Nucleus accumbens (tissue), 56 donors: Measurements from ENCODE around the gene KIF19.
A peak's percentile ranks its signal among the peaks of the same experiment; 100 is the strongest.

ENCODE experiments used
- DNase-seq, 56 donors: peaks; one replicate each; lab custom pipeline; 2025; lab: John Stamatoyannopoulos, UW

Gene KIF19

GRCh38 chr17:74336307-74336706 is 10.3 kb downstream of the KIF19 start:
- DNase-seq: no peak

- peak in 53 of 56 donors; percentile 12 to 85 (median 66) for DNase-seq
These were observed 11.9 kb downstream of the KIF19 start for GRCh38 chr17:74337834-74338500.

GRCh38 chr17:74339537-74340195 is 13.6 kb downstream of the KIF19 start:
- peak in 1 of 56 donors; percentile 11 for DNase-seq

GRCh38 chr17:74340470-74341023 is 14.5 kb downstream of the KIF19 start:
- peak in 43 of 56 donors; percentile 14 to 78 (median 46) for DNase-seq

GRCh38 chr17:74342224-74342623 is 16.2 kb downstream of the KIF19 start:
- no peak for DNase-seq

GRCh38 chr17:74343121-74343520 is 17.1 kb downstream of the KIF19 start:
- DNase-seq: no peak

- DNase-seq: no peak
These were observed 17.7 kb downstream of the KIF19 start for GRCh38 chr17:74343526-74344284.

GRCh38 chr17:74344658-74345057 is 18.6 kb downstream of the KIF19 start:
- DNase-seq: no peak

GRCh38 chr17:74345433-74346241 is 19.6 kb downstream of the KIF19 start:
- DNase-seq: peak in 1 of 56 donors; percentile 12

- DNase-seq: no peak
These were observed 21.6 kb downstream of the KIF19 start for GRCh38 chr17:74347646-74348045.

GRCh38 chr17:74349120-74349519 is 23.1 kb downstream of the KIF19 start:
- DNase-seq: no peak

GRCh38 chr17:74350486-74350885 is 24.5 kb downstream of the KIF19 start:
- no peak for DNase-seq

- DNase-seq: peak in 1 of 56 donors; percentile 25
These were observed 25.7 kb downstream of the KIF19 start for GRCh38 chr17:74351552-74352210.

- no peak for DNase-seq
These were observed 27.5 kb downstream of the KIF19 start for GRCh38 chr17:74353446-74354060.

GRCh38 chr17:74354123-74354522 is 28.1 kb downstream of the KIF19 start:
- peak in 22 of 56 donors; percentile 4 to 58 (median 18) for DNase-seq

GRCh38 chr17:74354561-74354960 is 28.5 kb downstream of the KIF19 start:
- no peak for DNase-seq

- no peak for DNase-seq
These were observed 29.0 kb downstream of the KIF19 start for GRCh38 chr17:74355065-74355464.

GRCh38 chr17:74356646-74357465 is 30.8 kb downstream of the KIF19 start:
- no peak for DNase-seq
